ENCODE results near the gene FXR2.
"Not testable (repeated sequence)": the region's sequence is repeated elsewhere in the genome, so short reads cannot be mapped to it uniquely, and the experiment has no call there.

The FXR2 gene

GRCh38 chr17:7627250-7628121 is 12.8 kb upstream of the FXR2 start, which contains the start of gene SAT2:
Gene SAT2, minus strand, starts transcription at chr17:7627821. Its CDS starts 186 bp downstream, at chr17:7627635.
- DNase-seq: peak; percentile 79

GRCh38 chr17:7626956-7627249 is 12.2 kb upstream of the FXR2 start:
- DNase-seq: no peak

- DNase-seq: no peak
Measured at GRCh38 chr17:7626307-7626706, 11.6 kb upstream of the FXR2 start.

GRCh38 chr17:7625749-7626148 is 11.1 kb upstream of the FXR2 start:
- DNase-seq: not testable (repeated sequence)

- DNase-seq: no peak
Measured at GRCh38 chr17:7623661-7624060, 9.0 kb upstream of the FXR2 start.

GRCh38 chr17:7620835-7621234 is 6.1 kb upstream of the FXR2 start:
- DNase-seq: no peak

- DNase-seq: no peak
Measured at GRCh38 chr17:7618608-7619007, 3.9 kb upstream of the FXR2 start.

- DNase-seq: no peak
Measured at GRCh38 chr17:7615265-7615747, 609 bp upstream of the FXR2 start.

- DNase-seq: no peak
Measured at GRCh38 chr17:7613769-7614424, 800 bp downstream of the FXR2 start.

- DNase-seq: no peak
Measured at GRCh38 chr17:7612294-7612640, 2.4 kb downstream of the FXR2 start.

GRCh38 chr17:7611635-7612293 is 2.9 kb downstream of the FXR2 start:
- DNase-seq: no peak

GRCh38 chr17:7610641-7611040 is 4.1 kb downstream of the FXR2 start:
- no peak for DNase-seq

- DNase-seq: no peak
Measured at GRCh38 chr17:7606280-7606679, 8.4 kb downstream of the FXR2 start.

GRCh38 chr17:7597561-7597960 is 17.1 kb downstream of the FXR2 start:
- DNase-seq: not testable (repeated sequence)

- no peak for DNase-seq
Measured at GRCh38 chr17:7593296-7593695, 21.4 kb downstream of the FXR2 start.

GRCh38 chr17:7592422-7593021 is 22.2 kb downstream of the FXR2 start:
- no peak for DNase-seq

GRCh38 chr17:7591596-7591995 is 23.1 kb downstream of the FXR2 start:
- no peak for DNase-seq

- no peak for DNase-seq
Measured at GRCh38 chr17:7590743-7591142, 24.0 kb downstream of the FXR2 start.

- DNase-seq: no peak
Measured at GRCh38 chr17:7589891-7590691, 24.6 kb downstream of the FXR2 start, which contains the start of gene SOX15. Gene SOX15, minus strand, starts transcription at chr17:7590094. Its CDS starts 418 bp downstream, at chr17:7589676.

- no peak for DNase-seq
Measured at GRCh38 chr17:7589204-7589868, 25.4 kb downstream of the FXR2 start.

GRCh38 chr17:7588553-7589203 is 26.0 kb downstream of the FXR2 start:
- DNase-seq: no peak

Data from DMS79 (cell line).